NB4 (cell line): ENCODE data around the gene PLCH1.

Experiments
- DNase-seq: peaks from one replicate; pipeline ENCODE4 v3.0.0; 2010; ENCODE audit warnings: low read depth
- H3K4me3 ChIP-seq: one replicate; pipeline ENCODE4 v1.5.1; 2011; ENCODE audit warnings: mild to moderate bottlenecking, low read depth, low read length, moderate library complexity
- CTCF ChIP-seq: IDR thresholded peaks from one replicate; pipeline ENCODE4 v1.5.1; 2012; ENCODE audit warnings: low read depth, low read length
- MYC ChIP-seq: IDR thresholded peaks from 2 replicates; pipeline ENCODE4 v1.6.1; 2011; ENCODE audit warnings: low read depth, low read length
- POLR2A ChIP-seq: IDR thresholded peaks from 2 replicates; pipeline ENCODE4 v1.6.1; 2011; ENCODE audit warnings: mild to moderate bottlenecking; ENCODE audit not compliant: insufficient read length; ENCODE audit errors: extremely low read depth
- TF ChIP-seq, protein P1 (sequence below): IDR thresholded peaks from 2 replicates; pipeline ENCODE4 v1.6.1; 2011; ENCODE audit warnings: low read depth, low read length

Gene PLCH1

GRCh38 chr3:155585384-155585783 lies 159.5 kb downstream of the PLCH1 start:
- no peak for DNase-seq
- TF ChIP-seq, protein P1, sequence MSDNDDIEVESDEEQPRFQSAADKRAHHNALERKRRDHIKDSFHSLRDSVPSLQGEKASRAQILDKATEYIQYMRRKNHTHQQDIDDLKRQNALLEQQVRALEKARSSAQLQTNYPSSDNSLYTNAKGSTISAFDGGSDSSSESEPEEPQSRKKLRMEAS: no peak
- TF ChIP-seq CTCF (no peak), POLR2A (no peak), MYC (no peak)
- no peak overlapping the region for H3K4me3 ChIP-seq

DNA sequence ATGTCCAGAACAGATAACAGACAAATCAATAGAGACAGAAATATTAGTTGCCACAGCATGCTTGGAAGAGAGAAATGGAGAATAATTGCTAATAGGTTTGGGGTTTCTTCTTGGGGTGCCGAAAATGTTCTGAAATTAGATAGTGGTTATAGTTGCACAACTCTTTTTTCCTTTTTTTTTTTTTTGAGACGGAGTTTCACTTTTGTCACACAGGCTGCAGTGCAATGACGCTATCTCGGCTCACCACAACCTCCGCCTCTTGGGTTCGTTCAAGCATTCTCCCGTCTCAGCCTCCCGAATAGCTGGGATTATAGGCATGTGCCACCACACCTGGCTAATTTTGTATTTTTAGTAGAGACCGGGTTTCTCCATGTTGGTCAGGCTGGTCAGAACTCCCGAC lies 163.3 kb downstream of the PLCH1 start:
- peak overlapping the region; percentile 27 for H3K4me3 ChIP-seq
- peak; percentile 61 for DNase-seq
- TF ChIP-seq POLR2A (no peak), MYC (no peak), CTCF (no peak)
- TF ChIP-seq, protein P1: no peak

DNA sequence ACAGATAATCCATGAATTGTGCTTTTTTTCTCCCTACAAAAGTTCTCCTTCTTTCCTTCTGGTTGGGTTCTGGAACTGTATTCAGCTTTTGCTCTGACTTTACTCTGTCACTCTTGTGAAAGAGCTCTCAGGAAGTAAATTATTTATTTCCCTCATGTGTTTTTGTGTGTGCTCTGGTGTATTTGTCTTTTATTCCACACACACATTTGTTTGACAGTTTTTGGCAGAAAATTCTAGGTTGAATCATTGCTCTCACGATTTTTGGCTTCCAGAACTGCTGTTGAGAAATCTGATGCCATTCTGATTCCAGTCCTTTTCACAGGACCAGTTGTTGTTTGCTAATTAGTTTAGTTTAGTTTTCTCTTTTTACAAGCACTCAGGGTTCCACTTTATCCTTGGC lies 172.8 kb downstream of the PLCH1 start:
- no peak overlapping the region for H3K4me3 ChIP-seq
- TF ChIP-seq CTCF (no peak), MYC (no peak), POLR2A (no peak)
- TF ChIP-seq, protein P1: no peak
- no peak for DNase-seq

DNA sequence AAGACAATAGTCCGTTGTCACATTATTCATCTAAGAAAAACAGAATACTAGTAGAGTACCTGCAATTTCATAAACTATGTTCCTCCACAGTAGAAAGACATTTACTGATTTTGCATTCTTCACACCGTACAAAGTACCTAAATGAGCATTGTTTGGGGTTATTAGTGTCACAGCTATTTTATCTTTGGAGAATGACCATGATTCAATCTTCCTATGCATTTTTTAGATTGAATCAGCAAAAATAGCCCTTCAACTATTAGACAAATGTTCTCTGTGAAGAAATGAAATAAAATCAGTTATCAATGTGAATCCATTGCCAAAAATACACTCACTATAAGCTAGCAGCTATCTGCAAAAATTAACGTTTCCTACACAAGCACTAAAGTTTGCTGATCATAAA lies 176.6 kb downstream of the PLCH1 start:
- DNase-seq: no peak
- TF ChIP-seq CTCF: no peak
- TF ChIP-seq, protein P1: no peak
- TF ChIP-seq MYC: no peak
- TF ChIP-seq POLR2A: no peak
- no peak overlapping the region for H3K4me3 ChIP-seq

DNA sequence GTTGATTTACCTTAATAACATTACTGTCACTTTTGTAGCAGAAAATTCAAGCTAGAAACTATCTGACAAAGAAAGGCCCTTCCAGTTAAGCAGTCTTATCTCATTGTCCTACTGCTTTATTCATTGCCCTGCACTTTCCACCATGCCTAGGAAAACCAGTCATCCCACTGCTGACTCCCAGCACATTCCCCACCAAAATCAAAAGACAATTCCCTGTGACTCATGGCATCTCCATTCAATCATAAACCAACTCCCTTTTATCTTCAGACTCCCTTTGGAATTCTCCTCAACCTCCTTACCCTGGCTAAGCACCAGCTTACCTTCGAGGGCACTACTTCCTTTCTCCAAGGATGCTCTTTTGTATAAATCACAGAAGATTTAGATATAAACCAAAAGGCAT lies 184.3 kb downstream of the PLCH1 start:
- no peak overlapping the region for H3K4me3 ChIP-seq
- TF ChIP-seq, protein P1: no peak
- TF ChIP-seq CTCF (no peak), POLR2A (no peak), MYC (no peak)
- DNase-seq: no peak

- no peak for DNase-seq
- no peak overlapping the region for H3K4me3 ChIP-seq
- TF ChIP-seq MYC (no peak), POLR2A (no peak), CTCF (no peak)
- TF ChIP-seq, protein P1: no peak
These were observed 184.7 kb downstream of the PLCH1 start for GRCh38 chr3:155560135-155560534.
